ENCODE measurements around the gene SCARF2. TPM values are rescaled to one million over a fixed set of nuclear protein-coding genes. Genes with fewer than 3 reads are reported as not detected.
A peak's percentile ranks its signal among the peaks of the same experiment; 100 is the strongest.

The SCARF2 gene
- total and polyA plus RNA-seq, 2 of the 13 experiments (the other 11 are each of a cell fraction or from before 2014, with no cell fraction given), result 3.3 to 6.2 TPM

DNA sequence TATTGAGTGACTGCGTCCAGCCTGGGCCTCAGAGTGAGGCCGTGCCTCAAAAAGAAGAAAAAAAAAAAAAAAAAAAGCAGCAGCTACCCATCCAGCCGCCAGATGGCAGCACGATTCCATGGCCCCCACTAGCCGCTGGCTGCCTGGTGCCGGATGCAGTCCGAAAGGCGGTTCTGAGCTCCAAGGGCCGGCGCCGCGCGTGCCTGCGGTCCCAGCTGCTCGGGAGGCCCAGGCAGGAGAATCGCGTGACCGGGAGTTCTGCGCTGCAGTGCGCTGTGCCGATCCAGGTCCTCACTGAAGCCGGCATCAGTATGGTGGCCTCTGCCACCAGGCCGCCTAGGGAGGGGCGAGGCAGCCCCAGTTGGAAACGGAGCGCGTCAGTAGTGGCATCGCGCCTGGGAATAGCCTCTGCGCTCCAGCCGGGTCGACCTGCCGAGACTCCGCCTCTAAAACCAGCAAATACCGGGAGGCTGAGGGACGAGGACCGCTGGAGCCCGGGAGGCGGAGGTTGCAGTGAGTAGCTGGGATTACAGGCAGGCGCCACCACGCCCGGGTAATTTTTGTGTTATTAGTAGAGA is 19.3 kb downstream of the SCARF2 start (continued):
- TF ChIP-seq, protein P1, sequence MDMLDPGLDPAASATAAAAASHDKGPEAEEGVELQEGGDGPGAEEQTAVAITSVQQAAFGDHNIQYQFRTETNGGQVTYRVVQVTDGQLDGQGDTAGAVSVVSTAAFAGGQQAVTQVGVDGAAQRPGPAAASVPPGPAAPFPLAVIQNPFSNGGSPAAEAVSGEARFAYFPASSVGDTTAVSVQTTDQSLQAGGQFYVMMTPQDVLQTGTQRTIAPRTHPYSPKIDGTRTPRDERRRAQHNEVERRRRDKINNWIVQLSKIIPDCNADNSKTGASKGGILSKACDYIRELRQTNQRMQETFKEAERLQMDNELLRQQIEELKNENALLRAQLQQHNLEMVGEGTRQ (IDR thresholded peaks at IDR 0.05; ENCODE audit: low read depth, low read length), result no peak
- TF ChIP-seq, protein P1 (CRISPR knock-in tag; IDR thresholded peaks at IDR 0.05; ENCODE audit: borderline replicate concordance), result no peak
- TF ChIP-seq ZNF547 (CRISPR knock-in tag; IDR thresholded peaks at IDR 0.05) (0 out of 2 replicates have a peak, but pooled peaks have one; percentile 44), RXRA (CRISPR knock-in tag; IDR thresholded peaks at IDR 0.05) (0 out of 2 replicates have a peak, but pooled peaks have one; percentile 48), ZFP37 (CRISPR knock-in tag; IDR thresholded peaks at IDR 0.05; ENCODE audit: borderline replicate concordance) (no peak), ZNF782 (CRISPR knock-in tag; IDR thresholded peaks at IDR 0.05; ENCODE audit: borderline replicate concordance) (no peak), KLF13 (CRISPR knock-in tag; IDR thresholded peaks at IDR 0.05) (0 out of 2 replicates have a peak, but pooled peaks have one; percentile 38), XRCC5 (optimal IDR thresholded peaks at IDR 0.05; ENCODE audit: low read length) (peak; percentile 82), IRX3 (CRISPR knock-in tag; IDR thresholded peaks at IDR 0.05; ENCODE audit: borderline replicate concordance, low read depth) (no peak), ZNF432 (CRISPR knock-in tag; IDR thresholded peaks at IDR 0.05; ENCODE audit: borderline replicate concordance) (no peak), HMG20B (CRISPR knock-in tag; conservative IDR thresholded peaks at IDR 0.05) (no peak), ZFP36L2 (CRISPR knock-in tag; IDR thresholded peaks at IDR 0.05) (no peak), ZNF790 (CRISPR knock-in tag; IDR thresholded peaks at IDR 0.05; ENCODE audit: borderline replicate concordance) (no peak), ZNF232 (CRISPR knock-in tag; IDR thresholded peaks at IDR 0.05; ENCODE audit: borderline replicate concordance) (no peak), FOXO1 (CRISPR knock-in tag; IDR thresholded peaks at IDR 0.05) (0 out of 2 replicates have a peak, but pooled peaks have one; percentile 27)
- TF ChIP-seq, protein P2, sequence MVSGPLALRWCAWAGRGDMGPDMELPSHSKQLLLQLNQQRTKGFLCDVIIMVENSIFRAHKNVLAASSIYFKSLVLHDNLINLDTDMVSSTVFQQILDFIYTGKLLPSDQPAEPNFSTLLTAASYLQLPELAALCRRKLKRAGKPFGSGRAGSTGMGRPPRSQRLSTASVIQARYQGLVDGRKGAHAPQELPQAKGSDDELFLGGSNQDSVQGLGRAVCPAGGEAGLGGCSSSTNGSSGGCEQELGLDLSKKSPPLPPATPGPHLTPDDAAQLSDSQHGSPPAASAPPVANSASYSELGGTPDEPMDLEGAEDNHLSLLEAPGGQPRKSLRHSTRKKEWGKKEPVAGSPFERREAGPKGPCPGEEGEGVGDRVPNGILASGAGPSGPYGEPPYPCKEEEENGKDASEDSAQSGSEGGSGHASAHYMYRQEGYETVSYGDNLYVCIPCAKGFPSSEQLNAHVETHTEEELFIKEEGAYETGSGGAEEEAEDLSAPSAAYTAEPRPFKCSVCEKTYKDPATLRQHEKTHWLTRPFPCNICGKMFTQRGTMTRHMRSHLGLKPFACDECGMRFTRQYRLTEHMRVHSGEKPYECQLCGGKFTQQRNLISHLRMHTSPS (CRISPR knock-in tag; IDR thresholded peaks at IDR 0.05; ENCODE audit: low read depth), result no peak
- TF ChIP-seq, protein P3, sequence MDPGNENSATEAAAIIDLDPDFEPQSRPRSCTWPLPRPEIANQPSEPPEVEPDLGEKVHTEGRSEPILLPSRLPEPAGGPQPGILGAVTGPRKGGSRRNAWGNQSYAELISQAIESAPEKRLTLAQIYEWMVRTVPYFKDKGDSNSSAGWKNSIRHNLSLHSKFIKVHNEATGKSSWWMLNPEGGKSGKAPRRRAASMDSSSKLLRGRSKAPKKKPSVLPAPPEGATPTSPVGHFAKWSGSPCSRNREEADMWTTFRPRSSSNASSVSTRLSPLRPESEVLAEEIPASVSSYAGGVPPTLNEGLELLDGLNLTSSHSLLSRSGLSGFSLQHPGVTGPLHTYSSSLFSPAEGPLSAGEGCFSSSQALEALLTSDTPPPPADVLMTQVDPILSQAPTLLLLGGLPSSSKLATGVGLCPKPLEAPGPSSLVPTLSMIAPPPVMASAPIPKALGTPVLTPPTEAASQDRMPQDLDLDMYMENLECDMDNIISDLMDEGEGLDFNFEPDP (CRISPR knock-in tag; conservative IDR thresholded peaks at IDR 0.05), result no peak
- TF ChIP-seq, protein P4, sequence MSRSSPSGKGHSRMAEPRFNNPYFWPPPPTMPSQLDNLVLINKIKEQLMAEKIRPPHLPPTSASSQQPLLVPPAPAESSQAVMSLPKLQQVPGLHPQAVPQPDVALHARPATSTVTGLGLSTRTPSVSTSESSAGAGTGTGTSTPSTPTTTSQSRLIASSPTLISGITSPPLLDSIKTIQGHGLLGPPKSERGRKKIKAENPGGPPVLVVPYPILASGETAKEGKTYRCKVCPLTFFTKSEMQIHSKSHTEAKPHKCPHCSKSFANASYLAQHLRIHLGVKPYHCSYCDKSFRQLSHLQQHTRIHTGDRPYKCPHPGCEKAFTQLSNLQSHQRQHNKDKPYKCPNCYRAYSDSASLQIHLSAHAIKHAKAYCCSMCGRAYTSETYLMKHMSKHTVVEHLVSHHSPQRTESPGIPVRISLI (CRISPR knock-in tag; IDR thresholded peaks at IDR 0.05; ENCODE audit: borderline replicate concordance), result peak; percentile 99
- TF ChIP-seq, protein P5, sequence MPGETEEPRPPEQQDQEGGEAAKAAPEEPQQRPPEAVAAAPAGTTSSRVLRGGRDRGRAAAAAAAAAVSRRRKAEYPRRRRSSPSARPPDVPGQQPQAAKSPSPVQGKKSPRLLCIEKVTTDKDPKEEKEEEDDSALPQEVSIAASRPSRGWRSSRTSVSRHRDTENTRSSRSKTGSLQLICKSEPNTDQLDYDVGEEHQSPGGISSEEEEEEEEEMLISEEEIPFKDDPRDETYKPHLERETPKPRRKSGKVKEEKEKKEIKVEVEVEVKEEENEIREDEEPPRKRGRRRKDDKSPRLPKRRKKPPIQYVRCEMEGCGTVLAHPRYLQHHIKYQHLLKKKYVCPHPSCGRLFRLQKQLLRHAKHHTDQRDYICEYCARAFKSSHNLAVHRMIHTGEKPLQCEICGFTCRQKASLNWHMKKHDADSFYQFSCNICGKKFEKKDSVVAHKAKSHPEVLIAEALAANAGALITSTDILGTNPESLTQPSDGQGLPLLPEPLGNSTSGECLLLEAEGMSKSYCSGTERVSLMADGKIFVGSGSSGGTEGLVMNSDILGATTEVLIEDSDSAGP (CRISPR knock-in tag; IDR thresholded peaks at IDR 0.05; ENCODE audit: borderline replicate concordance), result peak; percentile 68
- TF ChIP-seq, protein P6, sequence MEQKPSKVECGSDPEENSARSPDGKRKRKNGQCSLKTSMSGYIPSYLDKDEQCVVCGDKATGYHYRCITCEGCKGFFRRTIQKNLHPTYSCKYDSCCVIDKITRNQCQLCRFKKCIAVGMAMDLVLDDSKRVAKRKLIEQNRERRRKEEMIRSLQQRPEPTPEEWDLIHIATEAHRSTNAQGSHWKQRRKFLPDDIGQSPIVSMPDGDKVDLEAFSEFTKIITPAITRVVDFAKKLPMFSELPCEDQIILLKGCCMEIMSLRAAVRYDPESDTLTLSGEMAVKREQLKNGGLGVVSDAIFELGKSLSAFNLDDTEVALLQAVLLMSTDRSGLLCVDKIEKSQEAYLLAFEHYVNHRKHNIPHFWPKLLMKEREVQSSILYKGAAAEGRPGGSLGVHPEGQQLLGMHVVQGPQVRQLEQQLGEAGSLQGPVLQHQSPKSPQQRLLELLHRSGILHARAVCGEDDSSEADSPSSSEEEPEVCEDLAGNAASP (CRISPR knock-in tag; IDR thresholded peaks at IDR 0.05; ENCODE audit: borderline replicate concordance), result peak; percentile 23; the same call in 1 of the 2 replicates

All from HepG2 (cell line).